ENCODE measurements around the gene THRSP. TPM values are rescaled to one million over a fixed set of nuclear protein-coding genes. Genes with fewer than 3 reads are reported as not detected.

The THRSP gene
- total RNA-seq, 1 experiment from 2014 or later: not detected

DNA sequence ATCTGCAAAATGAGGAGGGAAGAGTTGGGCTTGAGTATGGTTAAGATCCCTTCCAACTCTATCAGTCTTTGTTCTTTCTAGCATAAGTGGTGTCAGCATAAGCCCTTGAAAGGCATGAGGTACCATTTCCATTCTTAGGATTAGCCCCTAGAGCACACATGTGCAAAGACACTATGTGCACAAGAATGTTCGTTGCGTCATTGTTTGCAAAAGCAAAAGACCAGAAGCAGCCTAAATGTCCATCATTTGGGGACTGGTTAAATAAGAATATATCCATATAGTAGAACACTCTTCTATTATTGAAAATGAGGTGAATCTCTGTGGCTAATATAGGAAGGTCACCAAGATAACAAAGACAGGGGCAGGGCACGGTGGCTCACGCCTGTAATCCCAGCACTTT lies 30.6 kb upstream of the THRSP start:
- ChIA-PET POLR2A (no interaction called here), RAD21 (ENCODE audit: low non-redundant PET in 1 of 2, low total read pairs in 2 of 2, uncharacterized antibody in 2 of 2, unreplicated experiment in 2 of 2) (no interaction called here), CTCF (interaction anchor here (1.0 kb wide), 1 partner anchor 8 kb away, joined by 3 read pairs; no protein-coding TSS in a partner anchor)
- Histone ChIP-seq H3K79me2 (ENCODE audit: insufficient read depth, low read length) (no peaks in the 10 kb centered on the region), H3K36me3 (ENCODE audit: control insufficient read depth in 1 of 2, insufficient read depth in 2 of 2, low read length in 2 of 2) (no peaks in the 10 kb centered on the region), H2AFZ (ENCODE audit: low read depth, low read length, poor library complexity, severe bottlenecking) (no peak overlapping the region), H3K4me2 (ENCODE audit: low read length) (no peak overlapping the region), H3K9me3 (ENCODE audit: control insufficient read depth in 1 of 2, insufficient read depth in 1 of 2, low read depth in 1 of 2, low read length in 2 of 2) (no peaks in the 10 kb centered on the region), H3K9me2 (ENCODE audit: insufficient read depth) (no peaks in the 10 kb centered on the region), H3K4me3 (replicated peaks in 1 of 2; ENCODE audit: low read depth in 1 of 2, low read length in 2 of 2) (no peak overlapping the region), H3K9ac (ENCODE audit: low read length) (no peak overlapping the region), H4K20me1 (ENCODE audit: insufficient read depth) (no peaks in the 10 kb centered on the region), H3K27ac (ENCODE audit: low read depth, low read length) (no peak overlapping the region), H3K27me3 (ENCODE audit: insufficient read depth, low read length) (no peaks in the 10 kb centered on the region), H3K4me1 (ENCODE audit: control insufficient read depth in 1 of 2, insufficient read depth in 2 of 2, low read length in 2 of 2) (peaks cover 43 to 54% of the 10 kb centered on the region in 2 experiments)
- intact Hi-C loops (cut with micrococcal nuclease): no loop called here
- ATAC-seq: no peak
- no peak for TF ChIP-seq EGR1 (IDR thresholded peaks at IDR 0.05; ENCODE audit: low read depth)
- TF ChIP-seq CTCF (IDR thresholded peaks at IDR 0.05 in 2 of 3, conservative IDR thresholded peaks at IDR 0.05 in 1 of 3; ENCODE audit: borderline replicate concordance in 1 of 3, insufficient read depth in 1 of 3, low read depth in 2 of 3, low read length in 2 of 3): no peak
- TF ChIP-seq CEBPB (IDR thresholded peaks at IDR 0.05; ENCODE audit: low read depth): no peak
- TF ChIP-seq TCF7L2 (IDR thresholded peaks at IDR 0.05; ENCODE audit: borderline replicate concordance, extremely low read depth, insufficient read depth, insufficient read length): no peak
- DNase-seq (ENCODE audit: low read depth, low spot score): no peak
- no TSS peak for BruUV-seq (replicated peaks)

DNA sequence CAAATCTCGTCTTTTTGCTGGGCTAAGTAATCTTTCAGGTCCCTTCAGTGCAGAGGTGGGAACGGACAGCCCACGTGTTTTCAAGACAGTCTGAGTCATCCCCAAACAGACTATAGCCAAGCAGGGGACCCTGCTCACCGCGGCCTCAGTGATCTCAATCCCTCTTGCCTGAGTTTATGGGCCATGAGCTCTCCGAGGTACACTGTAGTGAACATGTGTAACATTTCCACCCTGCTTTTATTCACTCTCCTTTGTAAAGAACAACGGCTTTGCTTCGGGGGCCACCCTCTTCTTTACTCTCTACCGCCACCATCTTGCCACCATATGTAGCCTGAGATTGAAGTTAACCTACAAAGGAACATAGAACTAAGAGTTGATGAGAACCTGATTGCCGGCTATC lies 29.0 kb upstream of the THRSP start:
- Histone ChIP-seq H3K9me2 (ENCODE audit: insufficient read depth) (no peaks in the 10 kb centered on the region), H3K4me3 (replicated peaks in 1 of 2; ENCODE audit: low read depth in 1 of 2, low read length in 2 of 2) (no peak overlapping the region), H3K27ac (ENCODE audit: low read depth, low read length) (no peak overlapping the region), H3K9ac (ENCODE audit: low read length) (no peak overlapping the region), H3K79me2 (ENCODE audit: insufficient read depth, low read length) (no peaks in the 10 kb centered on the region), H2AFZ (ENCODE audit: low read depth, low read length, poor library complexity, severe bottlenecking) (no peak overlapping the region), H4K20me1 (ENCODE audit: insufficient read depth) (no peaks in the 10 kb centered on the region), H3K36me3 (ENCODE audit: control insufficient read depth in 1 of 2, insufficient read depth in 2 of 2, low read length in 2 of 2) (no peaks in the 10 kb centered on the region), H3K4me1 (ENCODE audit: control insufficient read depth in 1 of 2, insufficient read depth in 2 of 2, low read length in 2 of 2) (peaks cover 41 to 53% of the 10 kb centered on the region in 2 experiments), H3K27me3 (ENCODE audit: insufficient read depth, low read length) (no peaks in the 10 kb centered on the region), H3K4me2 (ENCODE audit: low read length) (no peak overlapping the region), H3K9me3 (ENCODE audit: control insufficient read depth in 1 of 2, insufficient read depth in 1 of 2, low read depth in 1 of 2, low read length in 2 of 2) (no peaks in the 10 kb centered on the region)
- DNase-seq (ENCODE audit: low read depth, low spot score) (no peak), ATAC-seq (no peak)
- CTCF ChIA-PET: interaction anchor here (0.8 kb wide), 1 partner anchor 11 kb away, joined by 3 read pairs; no protein-coding TSS in a partner anchor
- no TSS peak for BruUV-seq (replicated peaks)
- intact Hi-C loops (cut with micrococcal nuclease): no loop called here
- POLR2A ChIA-PET: no interaction called here
- RAD21 ChIA-PET (ENCODE audit: low non-redundant PET in 1 of 2, low total read pairs in 2 of 2, uncharacterized antibody in 2 of 2, unreplicated experiment in 2 of 2): no interaction called here
- TF ChIP-seq, protein P1, sequence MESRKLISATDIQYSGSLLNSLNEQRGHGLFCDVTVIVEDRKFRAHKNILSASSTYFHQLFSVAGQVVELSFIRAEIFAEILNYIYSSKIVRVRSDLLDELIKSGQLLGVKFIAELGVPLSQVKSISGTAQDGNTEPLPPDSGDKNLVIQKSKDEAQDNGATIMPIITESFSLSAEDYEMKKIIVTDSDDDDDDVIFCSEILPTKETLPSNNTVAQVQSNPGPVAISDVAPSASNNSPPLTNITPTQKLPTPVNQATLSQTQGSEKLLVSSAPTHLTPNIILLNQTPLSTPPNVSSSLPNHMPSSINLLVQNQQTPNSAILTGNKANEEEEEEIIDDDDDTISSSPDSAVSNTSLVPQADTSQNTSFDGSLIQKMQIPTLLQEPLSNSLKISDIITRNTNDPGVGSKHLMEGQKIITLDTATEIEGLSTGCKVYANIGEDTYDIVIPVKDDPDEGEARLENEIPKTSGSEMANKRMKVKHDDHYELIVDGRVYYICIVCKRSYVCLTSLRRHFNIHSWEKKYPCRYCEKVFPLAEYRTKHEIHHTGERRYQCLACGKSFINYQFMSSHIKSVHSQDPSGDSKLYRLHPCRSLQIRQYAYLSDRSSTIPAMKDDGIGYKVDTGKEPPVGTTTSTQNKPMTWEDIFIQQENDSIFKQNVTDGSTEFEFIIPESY (IDR thresholded peaks at IDR 0.05; ENCODE audit: extremely low read depth, insufficient replicate concordance, low read length): no peak
- TF ChIP-seq MAX (IDR thresholded peaks at IDR 0.05): no peak
- no peak for TF ChIP-seq POLR2A (IDR thresholded peaks at IDR 0.05; ENCODE audit: borderline replicate concordance, extremely low read depth, insufficient read depth, insufficient read length)
- no peak for TF ChIP-seq SRF (IDR thresholded peaks at IDR 0.05; ENCODE audit: low read depth)
- no peak for TF ChIP-seq FOSL1 (IDR thresholded peaks at IDR 0.05; ENCODE audit: low read depth)
- TF ChIP-seq EZH2phosphoT487 (IDR thresholded peaks at IDR 0.05; ENCODE audit: borderline replicate concordance): no peak
- no peak for TF ChIP-seq CEBPB (IDR thresholded peaks at IDR 0.05; ENCODE audit: low read depth)
- no peak for TF ChIP-seq TCF7L2 (IDR thresholded peaks at IDR 0.05; ENCODE audit: borderline replicate concordance, extremely low read depth, insufficient read depth, insufficient read length)
- TF ChIP-seq ZNF274 (IDR thresholded peaks at IDR 0.05; ENCODE audit: low read depth, low read length): no peak
- TF ChIP-seq, protein P2, sequence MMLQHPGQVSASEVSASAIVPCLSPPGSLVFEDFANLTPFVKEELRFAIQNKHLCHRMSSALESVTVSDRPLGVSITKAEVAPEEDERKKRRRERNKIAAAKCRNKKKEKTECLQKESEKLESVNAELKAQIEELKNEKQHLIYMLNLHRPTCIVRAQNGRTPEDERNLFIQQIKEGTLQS (IDR thresholded peaks at IDR 0.05): no peak
- TF ChIP-seq RAD21 (IDR thresholded peaks at IDR 0.05; ENCODE audit: low read depth): no peak
- no peak for TF ChIP-seq POLR2AphosphoS5 (IDR thresholded peaks at IDR 0.05; ENCODE audit: low read depth, low read length)
